ENCODE measurements around the gene FAM135A. TPM values are rescaled to one million over a fixed set of nuclear protein-coding genes. Genes with fewer than 3 reads are reported as not detected.

The FAM135A gene
- total RNA-seq, 1 experiment from 2014 or later = 31.0 TPM

- no peaks in the 10 kb centered on the region for H3K79me2 ChIP-seq (ENCODE audit: insufficient read depth, low read length)
- Mint-ChIP-seq H3K9me3 (peaks cover 0 to 3% of the 10 kb centered on the region in 2 experiments; a peak in 1 of 5 replicates), H3K27ac (no peak overlapping the region), H3K4me1 (peaks cover 4 to 5% of the 10 kb centered on the region in 2 experiments; a peak in 3 of 4 replicates), H3K4me3 (no peak overlapping the region), H3K27me3 (ENCODE audit: low read depth) (peaks cover 6% of the 10 kb centered on the region), H3K36me3 (ENCODE audit: insufficient read depth in 1 of 3, low read depth in 3 of 3) (no peaks in the 10 kb centered on the region; a peak in 2 of 7 replicates)
- H3K14ac ChIP-seq (ENCODE audit: insufficient read depth, low read length) = no peak overlapping the region
- H3K27me3 ChIP-seq (ENCODE audit: insufficient read depth, low read length) = no peaks in the 10 kb centered on the region
- peaks cover 8% of the 10 kb centered on the region for H3K23me2 ChIP-seq (ENCODE audit: insufficient read length, low read depth, low read length, poor library complexity, severe bottlenecking)
- no peak overlapping the region for H2BK5ac ChIP-seq (ENCODE audit: insufficient read length, low read length)
- DNase-seq = no peak
- no peak overlapping the region for H2BK20ac ChIP-seq (ENCODE audit: low read depth, low read length, poor library complexity, severe bottlenecking)
- peaks cover 2% of the 10 kb centered on the region for H4K20me1 ChIP-seq (ENCODE audit: control insufficient read depth, insufficient read depth, insufficient read length)
- H2AFZ ChIP-seq (ENCODE audit: low read length) = no peak overlapping the region
- H4K5ac ChIP-seq (ENCODE audit: insufficient read length, low read depth, low read length) = no peak overlapping the region
- no peak overlapping the region for H3K4me2 ChIP-seq (ENCODE audit: insufficient read depth, insufficient read length, low read length)
- H3K79me1 ChIP-seq (ENCODE audit: insufficient read depth, low read depth, low read length, poor library complexity, severe bottlenecking) = no peaks in the 10 kb centered on the region
- H2AK5ac ChIP-seq (ENCODE audit: insufficient read length, low read length) = no peak overlapping the region
- H3T11ph ChIP-seq (ENCODE audit: low read length) = no peak overlapping the region
- H3K9me3 ChIP-seq (ENCODE audit: control insufficient read depth, low read depth, low read length) = no peaks in the 10 kb centered on the region
- H3K4ac ChIP-seq (ENCODE audit: low read depth, low read length) = no peak overlapping the region
- H2BK15ac ChIP-seq (ENCODE audit: low read depth, low read length) = no peak overlapping the region
- no peak overlapping the region for H3K9ac ChIP-seq (ENCODE audit: extremely low read depth, insufficient read length, low read length)
- no peaks in the 10 kb centered on the region for H3K4me1 ChIP-seq (ENCODE audit: insufficient read depth, low read length)
- no peak for TF ChIP-seq CTCF (conservative IDR thresholded peaks at IDR 0.05)
- no peak overlapping the region for H2BK12ac ChIP-seq (ENCODE audit: insufficient read length, low read depth, low read length)
- no peak overlapping the region for H3K56ac ChIP-seq (ENCODE audit: insufficient read length, low read depth, low read length)
- no peak overlapping the region for H2BK120ac ChIP-seq (ENCODE audit: low read depth, low read length, poor library complexity, severe bottlenecking)
- WGBS (ENCODE audit: extremely low coverage, insufficient read length, low lambda C conversion rate) = no CpG with 5 or more reads among the region's 2 CpGs
- no peak overlapping the region for H4K91ac ChIP-seq (ENCODE audit: insufficient read length, low read depth, low read length)
- H3K27ac ChIP-seq (ENCODE audit: insufficient read length, low read depth, low read length) = no peak overlapping the region
- no peak overlapping the region for H4K8ac ChIP-seq (replicated peaks; ENCODE audit: insufficient read length, low read depth, low read length)
- H3K18ac ChIP-seq (ENCODE audit: insufficient read length, low read depth, low read length) = no peak overlapping the region
- H3K23ac ChIP-seq (ENCODE audit: insufficient read length, low read depth, low read length) = peak overlapping the region; percentile 23
Observed at GRCh38 chr6:70409216-70409615, 4.1 kb upstream of the FAM135A start.
